ENCODE data around the gene CALM3. TPM values are rescaled to one million over a fixed set of nuclear protein-coding genes. Genes with fewer than 3 reads are reported as not detected.
A peak's percentile ranks its signal among the peaks of the same experiment; 100 is the strongest.

Gene CALM3
- total RNA-seq, 1 donor from 2014 or later, result 335 TPM

DNA sequence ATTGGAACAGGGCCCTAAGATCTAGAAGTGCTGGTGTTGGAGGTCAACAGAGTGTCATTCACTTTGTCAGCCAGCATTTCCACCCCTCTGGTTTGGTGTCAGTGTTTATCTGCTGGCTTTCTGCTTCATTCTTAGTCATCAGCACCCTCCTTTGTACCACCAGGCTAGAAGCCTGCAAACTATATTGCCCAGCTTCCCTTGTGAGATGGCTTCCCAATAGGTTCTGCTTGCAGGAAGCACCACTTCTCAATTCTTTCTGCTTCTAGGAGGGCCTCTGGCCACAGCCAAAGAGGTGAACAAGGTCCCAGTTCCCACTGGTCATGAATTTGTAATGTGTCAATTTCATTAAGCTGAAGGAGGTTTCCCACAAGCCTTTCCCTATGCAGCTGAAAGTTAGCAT is 36.4 kb upstream of the CALM3 start:
- Mint-ChIP-seq H3K27me3 (peaks cover 3% of the 10 kb centered on the region), H3K27ac (no peak overlapping the region), H3K36me3 (no peaks in the 10 kb centered on the region), H3K4me1 (ENCODE audit: unreplicated experiment) (no peaks in the 10 kb centered on the region), H3K4me3 (no peak overlapping the region), H3K9me3 (peaks cover 8% of the 10 kb centered on the region)
- no peak for DNase-seq (ENCODE audit: extremely low spot score, unreplicated experiment)
- TF ChIP-seq CTCF (conservative IDR thresholded peaks at IDR 0.05), result no peak

DNA sequence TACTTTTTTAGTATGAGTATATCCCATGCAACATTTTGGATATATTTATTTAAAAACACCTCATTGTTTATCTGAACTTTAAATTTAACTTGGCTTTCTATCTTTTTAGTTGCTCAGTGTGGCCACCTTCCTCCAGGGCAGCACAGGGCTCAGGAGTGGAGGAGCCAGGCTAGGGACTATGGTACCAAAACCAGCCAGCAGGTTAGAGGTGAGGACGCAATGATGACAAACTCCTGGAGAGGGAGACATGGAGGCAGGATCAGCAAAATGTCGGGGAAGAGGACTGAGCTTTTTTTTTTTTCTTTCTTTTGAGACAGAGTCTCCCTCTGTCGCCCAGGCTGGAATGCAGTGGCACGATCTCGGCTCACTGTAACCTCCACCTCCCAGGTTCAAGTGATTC is 29.6 kb upstream of the CALM3 start:
- peaks cover 7% of the 10 kb centered on the region for H3K27me3 Mint-ChIP-seq
- H3K4me1 Mint-ChIP-seq (ENCODE audit: unreplicated experiment), result peaks cover 7% of the 10 kb centered on the region
- no peak overlapping the region for H3K27ac Mint-ChIP-seq
- no peak for DNase-seq (ENCODE audit: extremely low spot score, unreplicated experiment)
- no peak overlapping the region for H3K4me3 Mint-ChIP-seq
- TF ChIP-seq CTCF (conservative IDR thresholded peaks at IDR 0.05), result peak; percentile 54
- H3K9me3 Mint-ChIP-seq, result peaks cover 4% of the 10 kb centered on the region
- no peaks in the 10 kb centered on the region for H3K36me3 Mint-ChIP-seq

GRCh38 chr19:46573679-46574498 is 27.2 kb upstream of the CALM3 start:
- Mint-ChIP-seq H3K27ac (no peak overlapping the region), H3K36me3 (no peaks in the 10 kb centered on the region), H3K4me3 (no peak overlapping the region), H3K9me3 (peaks cover 4% of the 10 kb centered on the region), H3K4me1 (ENCODE audit: unreplicated experiment) (peaks cover 7% of the 10 kb centered on the region), H3K27me3 (peaks cover 10% of the 10 kb centered on the region)
- DNase-seq (ENCODE audit: extremely low spot score, unreplicated experiment), result no peak
- TF ChIP-seq CTCF (conservative IDR thresholded peaks at IDR 0.05), result no peak

DNA sequence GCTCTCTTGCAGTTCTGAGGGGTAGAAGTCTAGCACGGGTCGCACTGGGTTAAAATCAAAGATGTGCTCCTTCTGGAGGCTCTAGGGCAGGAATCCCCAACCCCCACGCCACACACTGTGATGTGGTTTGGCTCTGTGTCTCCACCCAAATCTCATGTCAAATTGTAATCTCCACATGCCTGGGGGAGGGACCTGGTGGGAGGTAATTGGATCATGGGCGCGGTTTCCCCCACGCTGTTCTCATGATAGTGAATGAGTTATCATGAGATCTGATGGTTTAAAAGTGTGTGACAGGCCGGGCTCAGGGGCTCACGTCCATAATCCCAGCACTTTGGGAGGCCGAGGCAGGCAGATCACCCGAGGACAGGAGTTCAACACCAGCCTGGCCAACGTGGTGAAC is 26.6 kb upstream of the CALM3 start:
- H3K27me3 Mint-ChIP-seq, result peaks cover 10% of the 10 kb centered on the region
- H3K9me3 Mint-ChIP-seq, result peaks cover 2% of the 10 kb centered on the region
- H3K27ac Mint-ChIP-seq, result no peak overlapping the region
- no peak overlapping the region for H3K4me3 Mint-ChIP-seq
- no peaks in the 10 kb centered on the region for H3K36me3 Mint-ChIP-seq
- TF ChIP-seq CTCF (conservative IDR thresholded peaks at IDR 0.05), result no peak
- peaks cover 10% of the 10 kb centered on the region for H3K4me1 Mint-ChIP-seq (ENCODE audit: unreplicated experiment)
- DNase-seq (ENCODE audit: extremely low spot score, unreplicated experiment), result no peak

- no peak for DNase-seq (ENCODE audit: extremely low spot score, unreplicated experiment)
- Mint-ChIP-seq H3K27ac (no peak overlapping the region), H3K4me3 (no peak overlapping the region), H3K27me3 (peaks cover 2% of the 10 kb centered on the region), H3K4me1 (ENCODE audit: unreplicated experiment) (peaks cover 10% of the 10 kb centered on the region), H3K36me3 (no peaks in the 10 kb centered on the region), H3K9me3 (peaks cover 4% of the 10 kb centered on the region)
- TF ChIP-seq CTCF (conservative IDR thresholded peaks at IDR 0.05), result no peak
Observed at GRCh38 chr19:46578450-46578849, 22.7 kb upstream of the CALM3 start.

Data from type B pancreatic cell (in vitro differentiated cells).